Ovary (tissue), 3 donors: ENCODE data around the gene NFIL3.
"Not testable (repeated sequence)": the region's sequence is repeated elsewhere in the genome, so short reads cannot be mapped to it uniquely, and the experiment has no call there.

Experiments used
- CTCF ChIP-seq, 3 donors: fragments of 450-650 bp in 2 of 3; fragments of 200-600 bp in 1 of 3; IDR thresholded peaks; one replicate each; pipeline versions ENCODE4 v1.5.1 to v1.8.0; 2016 to 2022; ENCODE audit warnings: antibody characterized with exemption in 3 of 3, mild to moderate bottlenecking in 1 of 3
- EP300 ChIP-seq: sonication (generic); formaldehyde crosslinking; IDR thresholded peaks from one replicate; pipeline ENCODE4 v1.6.1; 2017; ENCODE audit warnings: antibody characterized with exemption
- POLR2A ChIP-seq: fragments of 450-650 bp; IDR thresholded peaks from one replicate; pipeline ENCODE4 v1.6.1; 2017; ENCODE audit warnings: antibody characterized with exemption, mild to moderate bottlenecking, moderate library complexity
- donor health status: DM: no; HTN: no; CAD: no.

GRCh38 chr9:91471524-91471923, 47.9 kb upstream of the NFIL3 start:
- not testable (repeated sequence) for TF ChIP-seq CTCF (IDR thresholded peaks at IDR 0.05); EP300; POLR2A
